ENCODE data around the gene CAPN9. TPM values are rescaled to one million over a fixed set of nuclear protein-coding genes. Genes with fewer than 3 reads are reported as not detected.
"Not testable (repeated sequence)": the region's sequence is repeated elsewhere in the genome, so short reads cannot be mapped to it uniquely, and the experiment has no call there.

The CAPN9 gene
- polyA plus RNA-seq, 3 donors, result 0.54 to 2.6 (median 0.97) TPM

GRCh38 chr1:230709619-230710542 lies 37.3 kb upstream of the CAPN9 start:
- no peak for DNase-seq (ENCODE audit: low read depth in 3 of 3, low spot score in 2 of 3)

DNA sequence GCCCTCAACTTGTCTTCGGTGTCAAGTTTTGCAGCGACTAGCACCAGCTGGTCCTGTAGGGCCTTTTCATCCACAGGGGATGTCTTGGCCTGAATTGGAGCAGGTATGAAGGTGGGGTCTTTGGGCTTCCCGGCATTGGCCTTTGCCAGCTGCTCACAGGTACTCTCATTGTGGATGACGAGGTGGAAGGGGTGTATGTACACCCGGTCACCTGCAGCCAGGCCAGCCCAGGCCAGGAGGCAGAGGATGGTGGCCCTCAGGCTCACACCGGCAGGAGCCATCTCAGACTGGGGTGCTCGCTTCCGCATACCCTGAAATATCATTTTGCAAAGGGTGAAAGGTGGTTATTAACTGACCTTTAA lies 36.7 kb upstream of the CAPN9 start:
- DNase-seq (ENCODE audit: low read depth in 3 of 3, low spot score in 2 of 3), result no peak

DNA sequence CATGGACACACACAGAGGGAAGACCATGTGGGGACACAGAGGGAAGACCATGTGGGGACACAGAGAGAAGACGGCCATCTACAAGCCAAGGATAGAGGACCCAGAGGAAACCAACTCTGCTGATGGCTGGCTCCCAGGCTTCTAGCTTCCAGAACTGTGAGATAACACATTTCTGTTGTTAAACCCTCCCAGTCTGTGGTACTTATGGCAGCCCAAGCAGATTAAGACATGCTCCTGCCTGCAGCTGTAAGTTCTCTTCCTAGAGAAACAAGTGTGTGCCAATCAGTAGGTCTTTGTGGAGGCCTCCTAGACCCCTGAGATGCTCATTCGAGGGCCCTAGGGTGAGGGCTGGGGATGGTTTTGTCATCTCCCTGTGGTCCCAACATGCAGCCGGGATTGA lies 35.9 kb upstream of the CAPN9 start:
- no peak for DNase-seq (ENCODE audit: low read depth in 3 of 3, low spot score in 2 of 3)

GRCh38 chr1:230712470-230712942 lies 34.7 kb upstream of the CAPN9 start:
- no peak for DNase-seq (ENCODE audit: low read depth in 3 of 3, low spot score in 2 of 3)

DNA sequence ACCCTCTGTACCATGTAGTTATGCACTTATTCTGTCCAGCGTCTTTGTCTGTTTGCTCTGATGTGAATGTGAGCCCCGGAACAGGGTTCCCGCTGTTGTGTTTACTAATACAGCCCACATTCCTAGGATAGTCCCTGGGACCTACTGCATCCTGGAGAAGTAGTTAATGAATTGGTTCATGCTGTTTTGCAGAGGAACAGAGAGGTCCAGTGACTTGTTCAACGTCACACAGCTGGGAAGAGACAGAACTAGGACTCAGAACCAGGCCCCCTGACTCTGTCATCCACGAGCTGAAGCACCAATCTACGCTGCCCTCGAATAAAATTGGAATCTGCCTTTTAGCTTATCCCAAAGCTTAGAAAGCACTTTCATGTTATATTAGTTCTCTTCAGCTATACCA lies 34.0 kb upstream of the CAPN9 start:
- no peak for DNase-seq (ENCODE audit: low read depth in 3 of 3, low spot score in 2 of 3)

DNA sequence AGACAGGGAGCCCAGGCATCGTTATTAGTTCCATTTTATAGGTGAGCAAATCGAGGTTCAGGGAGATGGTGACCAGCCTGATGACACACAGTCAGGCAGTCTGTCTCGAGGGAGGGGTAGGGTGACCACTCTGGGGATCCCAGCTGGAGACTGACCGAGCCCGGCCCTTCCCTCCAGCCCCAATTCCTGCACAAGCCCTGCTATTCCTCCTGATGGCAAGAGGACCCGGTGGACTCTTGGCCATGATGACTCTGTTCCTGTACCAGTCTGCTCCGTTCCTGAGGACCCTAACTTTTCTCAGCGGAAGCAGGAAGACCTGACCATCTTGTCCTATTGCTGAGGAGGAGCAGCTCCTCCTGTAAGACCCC lies 33.7 kb upstream of the CAPN9 start:
- DNase-seq (ENCODE audit: low read depth in 3 of 3, low spot score in 2 of 3), result no peak

GRCh38 chr1:230713915-230714764 lies 33.0 kb upstream of the CAPN9 start, which contains the start of gene AGT:
TSS of gene AGT (minus strand) at chr1:230714122. CDS start at chr1:230710823, 3,299 bp downstream.
- no peak for DNase-seq (ENCODE audit: low read depth in 3 of 3, low spot score in 2 of 3)

DNA sequence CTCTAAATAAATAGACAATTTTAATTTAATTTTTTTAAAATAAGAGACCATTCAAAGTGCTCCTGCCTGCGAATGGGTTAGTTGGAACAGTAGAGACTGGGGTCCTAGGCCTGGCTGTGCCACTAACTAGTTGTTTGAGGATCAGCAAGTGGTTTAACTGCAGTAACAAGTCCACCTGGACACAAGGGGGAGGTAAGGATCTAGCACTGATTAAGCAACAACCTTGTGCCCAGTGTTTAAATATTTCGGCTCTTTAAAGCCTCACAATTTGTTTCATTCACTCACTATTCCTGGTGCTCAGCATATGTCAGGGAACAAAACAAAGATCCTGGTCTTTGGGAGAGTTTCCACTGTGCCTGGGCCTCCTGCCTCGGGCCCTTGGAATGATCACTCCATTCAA lies 31.7 kb upstream of the CAPN9 start:
- no peak for DNase-seq (ENCODE audit: low read depth in 3 of 3, low spot score in 2 of 3)

GRCh38 chr1:230716453-230716852 lies 30.7 kb upstream of the CAPN9 start:
- DNase-seq (ENCODE audit: low read depth in 3 of 3, low spot score in 2 of 3), result not testable (repeated sequence)

DNA sequence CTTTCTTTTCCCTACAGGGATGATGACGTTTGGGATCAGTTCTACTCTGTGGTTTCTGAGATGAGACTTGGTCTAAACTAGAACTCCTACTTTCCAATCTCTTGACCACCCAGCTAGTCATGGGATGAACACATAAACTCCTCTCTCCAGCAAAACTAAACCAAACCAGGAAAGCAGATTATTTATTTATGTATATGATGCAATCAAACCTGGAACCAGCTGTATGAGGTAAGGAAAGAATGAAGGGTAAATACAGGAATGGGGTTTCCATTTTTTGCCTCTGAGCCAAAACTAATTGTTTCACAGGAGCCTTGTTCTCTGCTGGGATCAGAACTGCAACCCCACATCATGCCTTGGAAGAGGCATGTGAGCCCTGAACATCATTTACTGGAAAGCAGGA lies 29.9 kb upstream of the CAPN9 start:
- DNase-seq (ENCODE audit: low read depth in 3 of 3, low spot score in 2 of 3), result no peak

DNA sequence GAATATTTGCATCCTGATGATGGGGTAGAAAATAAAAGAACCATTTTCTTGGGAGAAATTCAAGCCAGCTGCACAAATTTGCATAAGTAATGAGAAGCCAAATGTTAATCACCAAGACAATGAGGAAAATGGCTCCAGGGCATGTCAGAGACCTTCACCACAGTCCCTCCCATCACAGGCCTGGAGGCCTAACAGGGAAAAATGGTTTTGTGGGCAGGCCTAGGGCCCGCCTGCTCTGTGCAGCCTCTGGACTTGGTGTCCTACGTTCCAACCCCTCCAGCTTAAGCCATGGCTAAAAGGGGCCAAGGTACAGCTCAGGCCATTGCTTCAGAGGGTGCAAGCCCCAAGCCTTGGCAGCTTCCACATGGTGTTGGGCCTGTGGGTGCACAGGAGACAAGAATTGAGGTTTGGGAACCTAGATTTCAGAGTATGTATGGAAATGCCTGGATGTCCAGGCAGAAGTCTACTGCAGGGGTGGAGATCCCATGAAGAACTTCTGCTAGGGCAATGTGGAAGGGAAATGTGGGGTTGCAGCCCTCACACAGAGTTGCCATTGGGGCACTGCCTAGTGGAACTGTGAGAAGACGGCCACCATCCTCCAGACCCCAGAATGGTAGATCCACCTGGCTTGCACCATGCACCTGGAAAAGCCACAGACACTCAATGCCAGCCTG lies 25.2 kb upstream of the CAPN9 start:
- DNase-seq (ENCODE audit: low read depth in 3 of 3, low spot score in 2 of 3), result not testable (repeated sequence)

- no peak for DNase-seq (ENCODE audit: low read depth in 3 of 3, low spot score in 2 of 3)
Observed at GRCh38 chr1:230725256-230726012, 21.8 kb upstream of the CAPN9 start.

DNA sequence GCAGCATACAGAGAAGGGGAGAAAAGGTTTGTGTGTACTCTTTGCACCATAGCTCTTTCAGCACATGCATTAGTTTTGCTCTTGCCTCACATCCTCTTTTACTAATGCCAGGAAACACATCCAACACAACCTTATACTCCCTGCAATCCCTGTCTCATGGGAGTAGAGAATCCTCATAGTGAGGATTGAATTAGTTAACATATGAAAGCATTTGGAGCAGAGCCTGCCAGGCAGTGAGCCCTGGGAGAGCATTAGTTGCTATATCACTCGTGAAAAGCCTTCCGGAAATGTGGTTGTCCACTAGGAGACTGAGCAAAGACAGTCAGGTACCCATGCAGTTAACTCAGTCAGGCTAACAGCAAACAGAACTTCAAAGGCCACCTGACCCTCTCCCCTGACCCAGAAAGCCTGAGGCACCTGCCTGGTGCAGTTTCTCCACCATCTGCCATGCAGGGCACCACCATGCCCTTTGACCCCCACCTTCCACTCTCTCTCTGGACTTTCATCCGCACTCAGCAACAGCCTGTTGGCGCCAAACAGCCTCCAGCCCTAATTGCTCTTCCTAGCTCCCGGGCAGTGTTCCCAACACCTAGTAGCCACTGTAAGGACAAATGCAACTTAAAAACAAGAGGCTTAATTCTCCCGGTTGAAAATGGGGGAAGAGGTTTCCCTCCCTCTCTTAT lies 18.3 kb upstream of the CAPN9 start:
- no peak for DNase-seq (ENCODE audit: low read depth in 3 of 3, low spot score in 2 of 3)

GRCh38 chr1:230730977-230731376 lies 16.2 kb upstream of the CAPN9 start:
- no peak for DNase-seq (ENCODE audit: low read depth in 3 of 3, low spot score in 2 of 3)

- DNase-seq (ENCODE audit: low read depth in 3 of 3, low spot score in 2 of 3), result no peak
Observed at GRCh38 chr1:230735447-230735846, 11.7 kb upstream of the CAPN9 start.

DNA sequence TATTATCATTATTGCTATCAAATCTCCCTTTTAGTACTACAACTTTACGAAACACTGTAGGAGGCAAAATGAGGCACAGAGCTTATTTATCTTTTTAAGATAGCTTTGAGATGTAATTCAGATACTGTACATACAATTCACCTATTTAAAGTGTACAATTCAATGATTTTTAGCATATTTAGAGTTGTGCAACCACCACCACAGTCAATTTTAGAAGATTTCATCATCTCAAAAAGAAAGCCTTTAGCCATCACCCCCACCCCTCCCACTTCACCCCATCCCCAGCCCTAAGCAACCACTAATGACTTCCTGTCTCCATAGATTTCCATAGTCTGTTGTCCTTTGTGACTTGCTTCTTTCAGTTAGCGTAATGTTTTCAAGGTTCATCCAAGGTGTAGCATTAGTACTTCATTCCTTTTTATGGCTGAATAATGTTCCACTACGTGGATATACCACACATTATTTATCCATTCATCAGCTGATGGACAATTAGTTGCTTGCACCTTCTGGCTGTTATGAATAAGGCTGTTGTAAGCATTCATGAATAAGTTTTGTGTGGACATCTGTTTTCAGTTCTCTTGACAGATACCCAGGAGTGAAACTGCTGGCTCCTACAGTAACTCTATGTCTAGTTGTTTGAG lies 9.4 kb upstream of the CAPN9 start:
- no peak for DNase-seq (ENCODE audit: low read depth in 3 of 3, low spot score in 2 of 3)

DNA sequence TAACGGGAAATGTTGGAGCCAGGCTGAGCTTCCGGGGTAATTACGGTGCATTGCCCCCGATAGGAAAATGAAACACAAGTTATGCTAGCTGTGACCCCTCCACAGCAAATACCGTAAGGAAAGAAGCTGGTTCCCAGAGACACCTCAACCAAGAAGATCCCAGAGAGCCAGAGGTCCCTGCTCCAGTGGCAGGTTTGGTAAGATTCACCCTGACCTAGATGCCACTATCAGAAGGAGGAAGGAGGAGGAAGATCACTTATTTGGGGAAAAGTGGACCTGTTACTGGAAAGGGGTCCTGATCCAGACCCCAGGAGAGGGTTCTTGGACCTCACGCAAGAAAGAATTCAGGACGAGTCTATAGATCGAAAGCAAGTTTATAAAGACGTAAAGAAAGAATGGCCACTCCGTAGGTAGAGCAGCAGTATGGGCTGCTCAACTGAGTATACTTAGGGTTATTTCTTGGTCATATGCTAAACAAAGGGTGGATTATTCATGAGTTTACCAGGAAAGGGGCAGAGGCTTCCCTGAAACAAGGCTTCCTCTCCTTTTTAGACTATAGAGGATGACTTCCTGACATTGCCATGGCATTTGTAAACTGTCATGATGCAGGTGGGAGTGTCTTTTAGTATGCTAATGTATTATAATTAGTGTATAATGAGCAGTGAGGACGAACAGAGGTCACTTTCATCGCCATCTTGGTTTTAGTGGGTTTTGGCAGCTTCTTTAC lies 7.5 kb upstream of the CAPN9 start:
- no peak for DNase-seq (ENCODE audit: low read depth in 3 of 3, low spot score in 2 of 3)

DNA sequence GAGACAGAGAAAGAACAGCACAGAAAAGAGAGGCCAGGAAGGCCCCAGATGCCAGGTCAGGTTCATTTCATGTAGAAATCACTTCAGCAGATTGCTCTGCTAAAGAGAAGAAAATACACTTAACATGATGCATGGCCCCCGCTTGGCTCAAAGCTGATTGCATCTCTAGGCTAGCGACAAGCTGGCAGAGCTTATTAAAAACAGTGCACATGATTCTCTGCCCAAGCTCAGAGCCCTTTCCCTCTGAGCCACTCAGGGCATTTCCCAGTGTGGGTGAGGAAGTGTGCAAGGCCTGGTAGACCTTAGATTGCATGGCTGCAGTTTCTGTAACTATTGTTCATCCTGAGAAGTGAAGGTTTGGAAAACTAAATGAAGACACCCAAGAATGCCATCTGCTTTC lies 3.3 kb upstream of the CAPN9 start:
- no peak for DNase-seq (ENCODE audit: low read depth in 3 of 3, low spot score in 2 of 3)

- no peak for DNase-seq (ENCODE audit: low read depth in 3 of 3, low spot score in 2 of 3)
Observed at GRCh38 chr1:230744382-230744781, 2.8 kb upstream of the CAPN9 start.

Measured in right renal cortex interstitium (tissue), 3 donors.